NCI-H345 treated with DMSO at 0.1 percent for 48 hours (cell line): ENCODE data around the gene KCNT2.
"Not testable (repeated sequence)": the region's sequence is repeated elsewhere in the genome, so short reads cannot be mapped to it uniquely, and the experiment has no call there.

Source experiments
- DNase-seq: peaks from one replicate; lab custom pipeline; 2025; ENCODE audit not compliant: unreplicated experiment; lab: John Stamatoyannopoulos, UW

KCNT2 gene

DNA sequence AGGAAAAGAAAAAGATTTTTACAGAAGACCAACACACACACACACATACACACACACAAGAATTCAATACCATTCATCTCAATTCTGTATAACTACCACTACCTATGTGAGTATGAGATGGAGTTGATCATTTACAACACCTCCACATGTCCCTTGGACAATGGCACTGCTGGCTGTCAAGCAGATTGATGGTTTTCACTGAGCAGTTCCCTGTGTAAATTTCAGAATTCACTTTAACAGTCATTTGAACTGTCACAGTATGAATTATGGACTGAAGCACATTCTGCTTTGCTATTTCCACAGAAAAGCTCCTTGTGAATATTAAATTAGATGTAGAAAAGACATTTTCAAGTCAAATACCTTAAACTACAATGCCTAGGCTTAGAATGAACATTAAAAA, 14.3 kb downstream of the KCNT2 start:
- DNase-seq: no peak

GRCh38 chr1:196590959-196591358, 17.3 kb downstream of the KCNT2 start:
- DNase-seq: no peak

DNA sequence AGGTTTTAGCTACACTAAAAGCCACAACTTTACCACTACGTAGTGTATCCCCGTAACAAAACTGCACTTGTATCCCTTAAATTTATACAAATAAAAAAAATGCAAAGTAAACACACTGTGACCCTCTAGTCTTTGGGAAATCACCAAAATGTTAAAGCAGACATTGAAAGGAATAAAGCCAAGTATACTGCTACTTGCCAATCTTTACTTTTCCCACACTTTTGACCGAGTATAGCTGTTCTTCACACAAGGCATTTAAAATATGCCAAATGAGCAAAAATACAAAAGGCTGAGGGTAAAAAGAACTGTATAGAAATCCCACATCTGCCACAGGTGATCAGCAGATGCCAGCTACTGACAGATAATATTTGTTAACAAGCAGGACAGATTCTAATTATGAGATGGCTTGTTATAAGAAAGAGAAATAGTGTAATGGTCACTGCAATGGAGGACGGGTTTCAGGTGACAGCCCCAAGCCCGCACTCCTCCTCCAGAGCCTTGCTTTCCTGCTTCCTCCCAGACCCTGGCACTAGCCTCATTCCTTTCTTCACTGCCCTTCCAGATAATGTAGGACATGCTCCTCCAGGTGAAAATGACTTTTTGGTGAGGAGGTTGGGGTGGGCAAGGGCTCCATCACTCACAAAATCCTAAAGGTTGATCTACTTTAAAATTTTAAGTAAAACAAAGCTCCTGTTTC, 18.1 kb downstream of the KCNT2 start:
- DNase-seq: no peak

GRCh38 chr1:196584696-196585095, 23.5 kb downstream of the KCNT2 start:
- no peak for DNase-seq

DNA sequence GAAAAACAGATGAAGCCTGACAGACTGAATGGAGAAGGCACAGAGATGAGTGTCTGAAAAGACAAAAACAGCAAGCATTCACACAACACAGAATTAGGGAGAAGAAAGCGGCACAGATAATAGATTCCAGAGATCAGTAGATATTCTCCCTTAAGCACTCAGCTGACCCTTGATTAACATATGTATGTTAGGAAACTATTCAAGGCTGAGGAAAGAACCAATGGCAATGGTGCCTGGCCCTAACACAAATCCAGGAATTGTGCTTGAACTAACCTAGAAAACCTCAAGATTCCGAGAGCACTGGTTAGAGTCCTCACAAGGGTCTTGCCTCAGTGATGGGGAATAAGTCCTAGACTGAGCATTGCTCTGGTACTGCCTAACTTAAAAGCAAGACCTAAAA, 30.9 kb downstream of the KCNT2 start:
- DNase-seq: no peak

- no peak for DNase-seq
Measured at GRCh38 chr1:196573226-196573625, 35.0 kb downstream of the KCNT2 start.

DNA sequence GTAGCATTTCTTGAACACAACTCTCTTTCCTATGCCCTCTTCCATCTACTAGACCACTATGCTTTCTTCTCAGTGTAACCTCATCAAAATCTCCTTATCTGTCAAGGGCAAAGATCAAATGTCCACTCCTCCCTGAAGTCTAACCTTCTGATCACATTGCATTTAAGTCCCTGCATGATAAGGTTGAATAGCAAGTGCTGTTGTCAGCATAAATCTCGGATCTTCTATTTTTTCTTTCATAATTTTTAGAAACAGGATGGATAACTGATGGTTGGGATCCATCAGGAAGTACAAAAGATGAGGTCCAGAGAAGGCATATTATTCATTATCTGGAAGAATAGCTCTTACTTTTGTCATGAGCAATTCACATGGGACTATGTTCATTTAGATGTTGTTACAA, 41.0 kb downstream of the KCNT2 start:
- DNase-seq: no peak

GRCh38 chr1:196563768-196564167, 44.5 kb downstream of the KCNT2 start:
- no peak for DNase-seq

DNA sequence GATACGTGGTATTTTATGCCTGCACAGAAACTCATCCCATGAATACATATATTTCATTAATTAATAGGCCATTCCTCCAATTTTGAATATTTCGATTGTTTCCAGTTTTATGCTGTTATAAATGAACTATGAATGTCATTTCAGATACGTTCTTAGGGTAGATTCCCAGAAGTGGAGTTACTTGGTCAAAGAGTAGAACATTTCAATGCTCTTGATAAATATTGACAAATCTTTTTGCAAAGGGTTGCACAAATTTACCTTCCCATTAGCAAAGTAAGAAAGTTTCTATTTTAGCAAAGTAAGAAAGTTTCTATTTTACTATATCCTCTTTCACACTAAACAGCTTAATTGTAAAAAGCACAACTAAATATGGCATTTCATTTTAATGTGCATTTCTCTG, 48.9 kb downstream of the KCNT2 start:
- no peak for DNase-seq

DNA sequence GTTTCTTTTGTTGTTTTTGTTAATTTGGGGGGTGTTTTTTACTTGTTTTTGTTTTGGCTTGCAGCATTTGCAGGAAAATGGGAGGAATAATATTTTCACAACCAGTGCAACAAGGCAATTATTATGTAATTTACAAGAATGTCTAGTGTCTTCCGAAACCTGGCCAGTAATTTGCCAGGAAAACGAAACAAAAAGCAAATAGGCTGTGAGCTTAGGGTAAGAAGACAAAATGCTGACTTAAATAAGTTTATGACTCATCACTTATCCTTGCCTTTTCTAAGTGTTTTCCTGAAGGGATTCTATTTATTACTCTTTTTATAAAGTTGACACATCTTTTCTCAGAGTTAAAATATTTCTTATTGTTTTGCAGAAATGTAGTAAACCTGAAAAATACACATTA, 49.8 kb downstream of the KCNT2 start:
- DNase-seq: no peak

GRCh38 chr1:196557797-196558196, 50.4 kb downstream of the KCNT2 start:
- DNase-seq: no peak

DNA sequence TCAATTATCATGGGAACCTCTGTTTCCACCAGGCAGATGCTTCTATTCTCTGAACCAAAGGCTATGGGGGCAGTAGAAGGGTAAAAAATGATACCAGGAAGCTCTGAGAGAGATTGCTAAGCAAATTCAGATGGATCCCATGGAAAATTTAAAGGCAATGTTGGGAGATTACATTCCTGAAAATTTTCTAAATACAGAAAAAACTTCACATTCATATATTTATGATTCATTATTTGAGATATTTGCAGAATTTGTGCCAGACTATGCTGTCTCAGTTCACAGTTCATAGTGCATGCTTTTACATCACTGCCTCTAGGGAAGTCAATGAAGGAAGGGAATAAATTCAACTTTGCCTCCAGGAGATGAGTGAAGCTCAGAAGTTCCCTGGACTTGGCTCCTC, 57.5 kb downstream of the KCNT2 start:
- no peak for DNase-seq

DNA sequence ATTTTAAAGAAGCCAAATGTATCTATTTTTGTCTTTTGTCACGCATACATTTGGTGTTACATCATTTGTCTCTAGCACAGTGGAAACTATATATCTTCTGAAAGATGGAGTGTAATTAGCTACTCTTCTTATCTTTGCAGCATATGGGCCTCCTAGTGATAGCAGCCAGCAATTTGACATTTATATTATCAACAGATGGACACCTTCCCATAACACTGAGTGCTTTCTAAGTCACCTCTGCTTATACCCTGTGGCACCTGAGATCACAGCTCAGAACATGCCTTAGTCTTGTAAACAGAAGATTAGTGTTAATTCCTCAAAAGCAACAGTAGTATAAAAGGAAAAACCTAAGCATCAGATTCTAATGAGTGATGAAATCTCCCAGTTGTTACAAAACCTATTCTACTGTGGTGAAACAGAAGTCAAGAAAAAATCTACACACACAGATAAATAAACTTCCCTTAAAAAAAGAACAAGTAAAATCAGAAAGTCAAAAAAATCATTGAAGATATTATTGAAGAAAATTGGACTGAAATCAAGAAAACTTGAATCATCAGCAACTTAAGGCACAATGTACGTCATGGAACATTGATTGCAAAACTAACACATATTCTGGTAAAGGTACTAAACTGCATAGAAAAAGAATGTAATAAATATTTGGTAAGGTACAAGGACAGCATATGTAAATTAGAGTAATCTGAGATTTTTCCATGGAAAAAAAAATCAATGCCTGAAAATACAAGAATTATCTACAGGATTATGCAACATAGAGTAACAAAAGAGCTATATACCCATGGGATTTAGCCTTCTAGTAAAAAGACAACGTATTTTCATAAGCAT, 61.7 kb downstream of the KCNT2 start:
- DNase-seq: no peak

GRCh38 chr1:196545222-196545621, 63.0 kb downstream of the KCNT2 start:
- DNase-seq: no peak

GRCh38 chr1:196544617-196545016, 63.6 kb downstream of the KCNT2 start:
- DNase-seq: no peak

DNA sequence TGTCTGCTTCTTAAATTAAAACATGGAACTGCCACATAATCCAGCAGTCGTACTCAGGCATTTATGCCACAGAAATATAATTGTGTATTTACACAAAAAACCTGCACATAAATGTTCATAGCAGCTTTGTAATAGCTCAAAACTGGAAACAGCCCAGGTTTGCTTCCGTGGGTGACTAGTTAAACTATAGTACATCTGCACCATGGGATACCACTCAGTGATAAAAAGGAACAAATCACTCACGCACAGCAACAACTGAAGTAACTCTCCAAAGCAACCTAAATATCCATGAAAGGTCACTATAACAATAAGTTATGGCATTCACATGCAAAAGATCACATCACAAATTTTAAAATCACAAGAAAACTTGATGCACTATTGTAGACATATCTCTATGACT, 64.4 kb downstream of the KCNT2 start:
- DNase-seq: peak; percentile 47

DNA sequence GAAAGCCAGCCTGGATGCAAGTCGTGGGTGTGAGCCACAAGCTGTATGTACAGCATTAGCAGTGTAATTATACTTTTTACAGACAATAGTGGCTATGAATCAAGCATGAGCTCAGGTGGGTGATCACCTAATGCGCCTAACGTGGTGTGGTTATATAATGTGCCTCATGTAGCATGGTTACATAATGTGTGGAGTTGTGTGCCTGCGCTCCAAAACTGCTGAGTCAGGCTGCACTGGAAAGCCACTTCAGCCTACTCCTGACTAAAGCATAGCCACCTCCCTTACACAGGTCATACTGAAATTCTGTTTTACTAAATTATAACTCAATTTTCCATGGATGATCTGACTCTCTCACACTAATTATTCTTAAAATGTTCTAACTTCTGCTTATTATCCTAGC, 69.8 kb downstream of the KCNT2 start:
- no peak for DNase-seq

GRCh38 chr1:196535727-196536126, 72.5 kb downstream of the KCNT2 start:
- DNase-seq: no peak

- DNase-seq: no peak
Measured at GRCh38 chr1:196531737-196532524, 76.3 kb downstream of the KCNT2 start.

GRCh38 chr1:196527919-196528318, 80.3 kb downstream of the KCNT2 start:
- no peak for DNase-seq

GRCh38 chr1:196522574-196523345, 85.5 kb downstream of the KCNT2 start:
- DNase-seq: not testable (repeated sequence)
